Endothelial cell of umbilical vein (primary cell): Measurements from ENCODE around the gene RANBP3. TPM values are rescaled to one million over a fixed set of nuclear protein-coding genes. Genes with fewer than 3 reads are reported as not detected.

Experiments used
- BruUV-seq: library from RNA; stranded (reverse); fragments of 400-500 nt; replicated peaks from 2 replicates; lab custom pipeline; 2021; lab: Mats Ljungman, UMichigan
- CTCF ChIA-PET: fragments of 300-600, 350-600 bp; sonication (Branson Sonifier 250); formaldehyde crosslinking; loops from one replicate; lab custom pipeline; 2021; ENCODE audit warnings: antibody characterized with exemption, inconsistent platforms; lab: Charles Lee
- POLR2A ChIA-PET: fragments of 300-600, 350-600 bp; sonication (Branson Sonifier 250); formaldehyde crosslinking; loops from one replicate; lab custom pipeline; 2021; ENCODE audit warnings: antibody characterized with exemption, inconsistent platforms; lab: Charles Lee
- DNase-seq: peaks from one replicate; pipeline ENCODE4 v3.0.0-alpha.2; 2011; ENCODE audit warnings: low read depth, low spot score
- FAIRE-seq: peaks from 2 replicates; lab custom pipeline; 2011; peaks lifted over from hg19 to GRCh38; lab: Jason Lieb, UNC
- H2AFZ ChIP-seq: 2 replicates; pipeline ENCODE4 v1.6.0; 2012; ENCODE audit warnings: low read depth, low read length, control low read depth, inconsistent platforms
- H3K27ac ChIP-seq: 2 replicates; pipeline ENCODE4 v1.5.1; 2011; ENCODE audit warnings: low read depth, mild to moderate bottlenecking, control low read depth, low read length, moderate library complexity; ENCODE audit not compliant: insufficient read depth
- H3K27me3 ChIP-seq, 2 experiments: 2 replicates each; pipeline versions ENCODE4 v1.6.0 to v1.6.1; 2011; ENCODE audit warnings: low read length in 2 of 2, mixed read lengths in 1 of 2; ENCODE audit not compliant: control insufficient read depth in 2 of 2, insufficient read depth in 2 of 2
- H3K36me3 ChIP-seq, 2 experiments: 2 replicates in 1 of 2; 3 replicates in 1 of 2; pipeline ENCODE4 v1.5.1; 2011; ENCODE audit warnings: low read length in 2 of 2, mild to moderate bottlenecking in 1 of 2, moderate library complexity in 1 of 2; ENCODE audit not compliant: control insufficient read depth in 2 of 2, insufficient read depth in 2 of 2; ENCODE audit errors: extremely low read depth in 1 of 2
- H3K4me1 ChIP-seq: 3 replicates; pipeline ENCODE4 v1.5.1; 2011; ENCODE audit warnings: mild to moderate bottlenecking, low read length; ENCODE audit not compliant: control insufficient read depth, insufficient read depth; ENCODE audit errors: extremely low read depth
- H3K4me2 ChIP-seq: 2 replicates; pipeline ENCODE4 v1.6.1; 2011; ENCODE audit warnings: low read length, control low read depth, mixed read lengths; ENCODE audit not compliant: insufficient read depth
- H3K4me3 ChIP-seq, 3 experiments: fragments of 200-600 bp in 1 of 3; sonication (generic), shearing (Covaris generic) in 1 of 3; replicated peaks in 1 of 3; 2 replicates each; pipeline ENCODE4 v1.5.1; 2011 to 2016; ENCODE audit warnings: control low read depth in 3 of 3, low read length in 3 of 3, mild to moderate bottlenecking in 2 of 3, inconsistent platforms in 1 of 3, low read depth in 1 of 3, moderate library complexity in 1 of 3; ENCODE audit not compliant: insufficient read depth in 1 of 3
- H3K79me2 ChIP-seq: 2 replicates; pipeline ENCODE4 v1.6.0; 2012; ENCODE audit warnings: low read length, inconsistent platforms; ENCODE audit not compliant: control insufficient read depth, insufficient read depth
- H3K9ac ChIP-seq: replicated peaks from 2 replicates; pipeline ENCODE3; 2011; ENCODE audit warnings: low read length, control low read depth; ENCODE audit not compliant: insufficient read depth; ENCODE audit errors: extremely low read depth
- H3K9me1 ChIP-seq: replicated peaks from 3 replicates; pipeline ENCODE4 v1.6.0; 2011; ENCODE audit warnings: mild to moderate bottlenecking, low read length; ENCODE audit not compliant: control insufficient read depth, insufficient read depth; ENCODE audit errors: extremely low read depth
- H3K9me3 ChIP-seq: replicated peaks from 2 replicates; pipeline ENCODE4 v1.5.1; 2012; ENCODE audit warnings: low read length, inconsistent platforms; ENCODE audit not compliant: control insufficient read depth, insufficient read depth
- H4K20me1 ChIP-seq: replicated peaks from 2 replicates; pipeline ENCODE3; 2011; ENCODE audit warnings: mild to moderate bottlenecking, low read length; ENCODE audit not compliant: control insufficient read depth, insufficient read depth; ENCODE audit errors: extremely low read depth
- EZH2 ChIP-seq: IDR thresholded peaks from 2 replicates; pipeline ENCODE4 v1.6.1; 2012; ENCODE audit warnings: borderline replicate concordance, low read depth, mild to moderate bottlenecking, moderate library complexity, low read length, inconsistent platforms; ENCODE audit not compliant: severe bottlenecking
- FOS ChIP-seq: IDR thresholded peaks from 2 replicates; pipeline ENCODE4 v1.6.1; 2011; ENCODE audit warnings: mild to moderate bottlenecking, low read length, moderate library complexity, borderline replicate concordance; ENCODE audit not compliant: insufficient read depth
- GATA2 ChIP-seq: IDR thresholded peaks from 2 replicates; pipeline ENCODE4 v1.7.0; 2011; ENCODE audit warnings: low read depth, mild to moderate bottlenecking, moderate library complexity, mixed read lengths, low read length; ENCODE audit not compliant: insufficient read length, insufficient read depth
- JUN ChIP-seq: IDR thresholded peaks from 2 replicates; pipeline ENCODE4 v1.6.1; 2011; ENCODE audit warnings: borderline replicate concordance, low read depth; ENCODE audit not compliant: insufficient read length, insufficient read depth
- MYC ChIP-seq: IDR thresholded peaks from one replicate; pipeline ENCODE4 v1.6.1; 2011; ENCODE audit warnings: mild to moderate bottlenecking, low read depth, low read length
- POLR2A ChIP-seq: IDR thresholded peaks from 2 replicates; pipeline ENCODE4 v1.6.1; 2012; ENCODE audit warnings: low read depth, mild to moderate bottlenecking, control low read depth, low read length
- POLR2AphosphoS5 ChIP-seq: IDR thresholded peaks from 2 replicates; pipeline ENCODE4 v1.6.1; 2012; ENCODE audit warnings: low read depth, mild to moderate bottlenecking, control low read depth, low read length, moderate library complexity; ENCODE audit not compliant: insufficient read depth
- dilution Hi-C: fragments of 300-500 bp; cut with MboI; formaldehyde crosslinking; loops from one replicate; pipeline ENCODE4 v1.15.0; 2019; ENCODE audit warnings: low sequenced_read_pairs; ENCODE audit not compliant: extremely low pct_ligation_motif_present
- intact Hi-C: fragments of 100-400 bp; cut with micrococcal nuclease; formaldehyde crosslinking; loops from one replicate; pipeline ENCODE4 v1.10.0; 2022
- polyA plus RNA-seq, 4 experiments: library from polyadenylated mRNA; depleted of rRNA in 3 of 4; stranded (reverse) in 3 of 4; unstranded in 1 of 4; fragments of >200 nt; gene quantifications; 2 replicates each; pipeline versions ENCODE4 v1.2.1 to v1.2.3, GENCODE V29; 2011 to 2012; ENCODE audit warnings: missing spikeins in 1 of 4
- total RNA-seq: library from RNA; stranded (reverse); gene quantifications from 2 replicates; pipeline ENCODE4 v1.2.3, GENCODE V29; 2021
- TF ChIP-seq, protein P1 (sequence below), 2 donors: IDR thresholded peaks; 1 replicate in 1 of 2; 2 replicates in 1 of 2; pipeline ENCODE4 v1.5.1; 2011; ENCODE audit warnings: low read length in 2 of 2, mild to moderate bottlenecking in 2 of 2, moderate library complexity in 2 of 2, control low read depth in 1 of 2, inconsistent platforms in 1 of 2, low read depth in 1 of 2; ENCODE audit not compliant: insufficient read depth in 1 of 2; ENCODE audit errors: extremely low read depth in 1 of 2
- TF ChIP-seq, protein P2 (sequence below): IDR thresholded peaks from 2 replicates; pipeline ENCODE4 v1.6.1; 2011; ENCODE audit not compliant: insufficient read depth, insufficient read length

RANBP3 gene
- total and polyA plus RNA-seq, 2 donors (not counting 3 experiments of a cell fraction or from before 2014, with no cell fraction given): 72.3 to 85.3 TPM

DNA sequence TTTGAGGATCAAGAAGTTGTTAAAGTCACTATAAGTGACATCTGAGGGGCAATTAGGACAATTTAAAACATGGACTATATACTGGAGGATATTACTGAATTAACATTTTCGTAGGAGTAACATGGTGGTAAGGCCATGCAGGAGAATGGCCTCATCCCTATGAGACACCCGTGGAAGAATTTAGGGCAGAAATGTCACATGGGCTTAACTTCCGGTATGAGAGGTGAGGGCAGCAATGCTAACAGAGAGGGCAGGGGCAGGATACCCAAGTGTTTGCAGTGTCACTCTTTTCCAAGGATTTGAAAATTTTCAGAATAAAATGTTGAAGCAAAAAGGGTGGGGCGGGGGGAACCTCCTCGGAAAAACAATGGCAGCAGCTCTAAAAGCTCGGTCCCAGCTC, 23.6 kb downstream of the RANBP3 start:
- TF ChIP-seq JUN: no peak
- no peak for TF ChIP-seq POLR2AphosphoS5
- TF ChIP-seq, protein P1, sequence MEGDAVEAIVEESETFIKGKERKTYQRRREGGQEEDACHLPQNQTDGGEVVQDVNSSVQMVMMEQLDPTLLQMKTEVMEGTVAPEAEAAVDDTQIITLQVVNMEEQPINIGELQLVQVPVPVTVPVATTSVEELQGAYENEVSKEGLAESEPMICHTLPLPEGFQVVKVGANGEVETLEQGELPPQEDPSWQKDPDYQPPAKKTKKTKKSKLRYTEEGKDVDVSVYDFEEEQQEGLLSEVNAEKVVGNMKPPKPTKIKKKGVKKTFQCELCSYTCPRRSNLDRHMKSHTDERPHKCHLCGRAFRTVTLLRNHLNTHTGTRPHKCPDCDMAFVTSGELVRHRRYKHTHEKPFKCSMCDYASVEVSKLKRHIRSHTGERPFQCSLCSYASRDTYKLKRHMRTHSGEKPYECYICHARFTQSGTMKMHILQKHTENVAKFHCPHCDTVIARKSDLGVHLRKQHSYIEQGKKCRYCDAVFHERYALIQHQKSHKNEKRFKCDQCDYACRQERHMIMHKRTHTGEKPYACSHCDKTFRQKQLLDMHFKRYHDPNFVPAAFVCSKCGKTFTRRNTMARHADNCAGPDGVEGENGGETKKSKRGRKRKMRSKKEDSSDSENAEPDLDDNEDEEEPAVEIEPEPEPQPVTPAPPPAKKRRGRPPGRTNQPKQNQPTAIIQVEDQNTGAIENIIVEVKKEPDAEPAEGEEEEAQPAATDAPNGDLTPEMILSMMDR (IDR thresholded peaks at IDR 0.05; ENCODE audit: extremely low read depth in 1 of 2, insufficient read depth in 1 of 2, low read depth in 1 of 2, low read length in 2 of 2): no peak
- no peak for TF ChIP-seq GATA2
- TF ChIP-seq EZH2: no peak
- TF ChIP-seq MYC: no peak
- TF ChIP-seq, protein P2, sequence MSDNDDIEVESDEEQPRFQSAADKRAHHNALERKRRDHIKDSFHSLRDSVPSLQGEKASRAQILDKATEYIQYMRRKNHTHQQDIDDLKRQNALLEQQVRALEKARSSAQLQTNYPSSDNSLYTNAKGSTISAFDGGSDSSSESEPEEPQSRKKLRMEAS: no peak
- TF ChIP-seq FOS: no peak
- no peak for TF ChIP-seq POLR2A
- POLR2A ChIA-PET: no interaction called here

More for the DNA sequence above, 23.6 kb downstream of the RANBP3 start:
- Histone ChIP-seq H3K4me3 (no peak overlapping the region), H3K36me3 (peaks cover 0 to 7% of the 10 kb centered on the region in 2 experiments), H3K27ac (peak overlapping the region; percentile 24), H3K9me1 (no peaks in the 10 kb centered on the region), H4K20me1 (no peaks in the 10 kb centered on the region), H3K4me2 (no peak overlapping the region), H3K4me1 (peaks cover 41% of the 10 kb centered on the region), H3K27me3 (no peaks in the 10 kb centered on the region), H3K79me2 (peaks cover 96% of the 10 kb centered on the region), H2AFZ (no peak overlapping the region), H3K9ac (no peak overlapping the region), H3K9me3 (no peaks in the 10 kb centered on the region)
- FAIRE-seq: peak; percentile 52
- no peak for DNase-seq
- CTCF ChIA-PET: interaction anchor here (4.3 kb wide), 1 partner anchor 13 kb away, joined by 28 read pairs; no protein-coding TSS in a partner anchor
- dilution Hi-C loops: no loop called here
- intact Hi-C loops: no loop called here
- BruUV-seq: no TSS peak
